HFFc6 (cell line): Measurements from ENCODE around the gene PHACTR3. TPM values are rescaled to one million over a fixed set of nuclear protein-coding genes. Genes with fewer than 3 reads are reported as not detected.

Experiments
- DNase-seq: peaks from one replicate; pipeline ENCODE4 v3.0.0-alpha.2; 2018
- H3K27ac Mint-ChIP-seq: 2 replicates; pipeline ENCODE4 v1.8.0; 2020; ENCODE audit warnings: mild to moderate bottlenecking, mixed read lengths
- H3K27me3 Mint-ChIP-seq: 2 replicates; pipeline ENCODE4 v1.8.0; 2021; ENCODE audit warnings: mild to moderate bottlenecking, moderate library complexity, mixed read lengths; ENCODE audit not compliant: insufficient read depth
- H3K36me3 Mint-ChIP-seq: 2 replicates; pipeline ENCODE4 v1.8.0; 2021; ENCODE audit warnings: low read depth, mixed read lengths
- H3K4me1 Mint-ChIP-seq: 2 replicates; pipeline ENCODE4 v1.8.0; 2020; ENCODE audit warnings: low read depth, mixed read lengths
- H3K4me3 Mint-ChIP-seq: 2 replicates; pipeline ENCODE4 v1.8.0; 2020; ENCODE audit warnings: mild to moderate bottlenecking, moderate library complexity, mixed read lengths
- H3K9me3 Mint-ChIP-seq: 2 replicates; pipeline ENCODE4 v1.8.0; 2020; ENCODE audit warnings: mild to moderate bottlenecking, mixed read lengths
- total RNA-seq, 6 experiments: library from RNA; stranded (reverse); fragmentation: NEBNext Ultra II Directional; extraction: Animal tissue kit (Norgen Biotek cat#: 25700); gene quantifications; 2 replicates in 1 of 6; 3 replicates in 5 of 6; pipeline ENCODE4 v1.2.3, GENCODE V29; 2021
- TF ChIP-seq, protein P1 (sequence below): fragments of 200-600 bp; sonication (generic); IDR thresholded peaks from 2 replicates; pipeline ENCODE4 v1.5.0; 2021; ENCODE audit warnings: antibody characterized with exemption, mild to moderate bottlenecking

The PHACTR3 gene
- total RNA-seq, 6 experiments from 2014 or later: not detected

DNA sequence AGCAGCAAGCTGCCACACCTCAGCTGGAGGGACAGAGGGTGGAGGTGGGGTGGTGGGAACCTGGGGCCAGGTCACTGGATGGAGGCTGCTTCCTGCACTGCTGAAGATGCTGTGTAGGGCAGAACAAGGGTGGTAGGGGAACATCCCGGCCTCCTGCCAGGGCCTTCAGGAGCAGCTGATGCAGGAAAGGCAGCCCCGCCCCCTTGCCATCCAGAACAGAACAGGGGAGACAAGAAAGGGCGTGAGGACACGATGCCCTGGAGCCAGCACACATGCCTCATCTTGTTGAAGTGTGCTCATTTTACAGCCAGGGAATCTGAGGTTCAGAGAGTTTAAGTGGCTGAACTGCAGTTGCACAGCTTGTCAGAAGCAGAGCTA is 43.1 kb upstream of the PHACTR3 start:
- DNase-seq: no peak
- TF ChIP-seq, protein P1, sequence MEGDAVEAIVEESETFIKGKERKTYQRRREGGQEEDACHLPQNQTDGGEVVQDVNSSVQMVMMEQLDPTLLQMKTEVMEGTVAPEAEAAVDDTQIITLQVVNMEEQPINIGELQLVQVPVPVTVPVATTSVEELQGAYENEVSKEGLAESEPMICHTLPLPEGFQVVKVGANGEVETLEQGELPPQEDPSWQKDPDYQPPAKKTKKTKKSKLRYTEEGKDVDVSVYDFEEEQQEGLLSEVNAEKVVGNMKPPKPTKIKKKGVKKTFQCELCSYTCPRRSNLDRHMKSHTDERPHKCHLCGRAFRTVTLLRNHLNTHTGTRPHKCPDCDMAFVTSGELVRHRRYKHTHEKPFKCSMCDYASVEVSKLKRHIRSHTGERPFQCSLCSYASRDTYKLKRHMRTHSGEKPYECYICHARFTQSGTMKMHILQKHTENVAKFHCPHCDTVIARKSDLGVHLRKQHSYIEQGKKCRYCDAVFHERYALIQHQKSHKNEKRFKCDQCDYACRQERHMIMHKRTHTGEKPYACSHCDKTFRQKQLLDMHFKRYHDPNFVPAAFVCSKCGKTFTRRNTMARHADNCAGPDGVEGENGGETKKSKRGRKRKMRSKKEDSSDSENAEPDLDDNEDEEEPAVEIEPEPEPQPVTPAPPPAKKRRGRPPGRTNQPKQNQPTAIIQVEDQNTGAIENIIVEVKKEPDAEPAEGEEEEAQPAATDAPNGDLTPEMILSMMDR: no peak
- Mint-ChIP-seq H3K4me1 (no peaks in the 10 kb centered on the region), H3K27ac (no peak overlapping the region), H3K27me3 (peaks cover 10% of the 10 kb centered on the region), H3K36me3 (no peaks in the 10 kb centered on the region), H3K4me3 (no peak overlapping the region), H3K9me3 (peaks cover 17% of the 10 kb centered on the region; the same call in 1 of the 2 replicates)

DNA sequence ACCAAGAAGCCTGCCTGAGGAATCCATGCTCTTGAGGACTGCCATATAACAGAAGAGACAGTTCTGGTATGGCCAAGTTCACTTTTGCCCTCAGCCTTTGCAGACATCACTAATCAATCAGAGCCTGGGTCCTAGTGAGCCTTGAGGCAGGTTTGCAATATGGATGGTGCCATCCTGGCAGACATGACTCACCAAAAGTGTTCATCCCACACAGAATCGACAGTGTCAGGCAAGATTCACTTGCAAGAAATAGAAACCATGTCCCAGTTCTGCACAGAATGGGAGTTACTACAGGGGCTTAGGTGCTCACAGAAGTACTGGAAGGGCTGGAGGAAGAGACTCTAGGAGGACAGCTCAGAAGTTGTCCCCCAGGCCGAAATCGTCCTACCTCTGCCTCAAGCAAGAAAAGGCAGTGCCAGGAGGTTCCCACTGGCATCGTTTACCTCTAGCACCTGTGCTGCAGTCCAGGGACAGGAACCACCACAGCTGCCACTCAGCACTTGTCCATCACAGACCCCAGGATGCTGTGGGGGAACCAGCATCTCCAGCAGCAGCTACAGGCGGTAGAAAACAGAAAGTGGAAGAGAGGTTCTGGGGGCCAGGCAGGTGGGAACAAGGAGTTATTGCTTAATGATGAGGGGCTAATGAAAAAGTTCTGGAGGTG is 42.6 kb upstream of the PHACTR3 start:
- no peak overlapping the region for H3K27ac Mint-ChIP-seq
- no peaks in the 10 kb centered on the region for H3K36me3 Mint-ChIP-seq
- TF ChIP-seq, protein P1: no peak
- DNase-seq: no peak
- H3K4me3 Mint-ChIP-seq: no peak overlapping the region
- peaks cover 10% of the 10 kb centered on the region for H3K27me3 Mint-ChIP-seq
- H3K4me1 Mint-ChIP-seq: no peaks in the 10 kb centered on the region
- peaks cover 17% of the 10 kb centered on the region; the same call in 1 of the 2 replicates for H3K9me3 Mint-ChIP-seq

DNA sequence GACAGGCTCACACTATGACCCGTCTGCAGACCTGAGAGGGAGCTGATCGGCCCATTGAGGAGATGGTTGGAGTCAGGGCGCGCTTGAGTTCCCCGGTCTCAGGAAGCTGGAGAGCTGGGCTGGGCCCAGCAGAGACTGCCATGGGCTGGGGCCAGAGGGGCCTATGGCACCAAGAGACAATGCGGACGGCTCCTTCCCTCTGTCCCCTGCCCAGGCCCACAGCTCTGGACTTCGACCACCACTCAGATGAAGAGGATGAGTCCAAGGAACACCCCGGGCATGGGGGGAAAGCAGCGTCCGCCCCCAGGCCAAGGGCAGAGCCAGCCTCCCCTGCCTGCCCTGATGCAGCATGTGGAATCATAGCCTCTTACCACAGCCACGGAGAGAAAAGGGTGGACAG is 40.2 kb upstream of the PHACTR3 start:
- H3K36me3 Mint-ChIP-seq: no peaks in the 10 kb centered on the region

DNA sequence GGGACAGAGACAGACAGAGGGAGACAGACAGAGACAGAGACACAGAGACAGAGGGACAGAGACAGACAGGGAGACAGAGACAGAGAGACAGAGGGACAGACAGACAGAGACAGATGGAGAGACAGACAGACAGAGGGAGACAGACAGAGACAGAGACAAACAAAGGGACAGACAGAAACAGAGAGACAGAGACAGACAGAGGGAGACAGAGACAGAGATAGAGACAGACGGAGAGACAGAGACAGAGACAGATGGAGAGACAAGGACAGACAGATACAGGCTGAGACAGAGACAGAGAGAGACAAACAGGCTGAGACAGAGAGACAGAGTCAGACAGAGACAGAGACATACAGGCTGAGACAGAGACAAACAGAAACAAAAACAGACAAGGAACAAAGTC is 39.4 kb upstream of the PHACTR3 start:
- TF ChIP-seq, protein P1: no peak
- peaks cover 8% of the 10 kb centered on the region for H3K27me3 Mint-ChIP-seq
- no peak overlapping the region for H3K27ac Mint-ChIP-seq
- no peak for DNase-seq
- H3K9me3 Mint-ChIP-seq: no peaks in the 10 kb centered on the region
- no peaks in the 10 kb centered on the region for H3K4me1 Mint-ChIP-seq
- no peaks in the 10 kb centered on the region for H3K36me3 Mint-ChIP-seq
- no peak overlapping the region for H3K4me3 Mint-ChIP-seq

More for the DNA sequence above, 40.2 kb upstream of the PHACTR3 start:
- TF ChIP-seq, protein P1: no peak
- Mint-ChIP-seq H3K27me3 (peaks cover 7% of the 10 kb centered on the region), H3K27ac (no peak overlapping the region), H3K4me1 (no peaks in the 10 kb centered on the region), H3K4me3 (no peak overlapping the region), H3K9me3 (peaks cover 1% of the 10 kb centered on the region; the same call in 1 of the 2 replicates)
- DNase-seq: no peak

DNA sequence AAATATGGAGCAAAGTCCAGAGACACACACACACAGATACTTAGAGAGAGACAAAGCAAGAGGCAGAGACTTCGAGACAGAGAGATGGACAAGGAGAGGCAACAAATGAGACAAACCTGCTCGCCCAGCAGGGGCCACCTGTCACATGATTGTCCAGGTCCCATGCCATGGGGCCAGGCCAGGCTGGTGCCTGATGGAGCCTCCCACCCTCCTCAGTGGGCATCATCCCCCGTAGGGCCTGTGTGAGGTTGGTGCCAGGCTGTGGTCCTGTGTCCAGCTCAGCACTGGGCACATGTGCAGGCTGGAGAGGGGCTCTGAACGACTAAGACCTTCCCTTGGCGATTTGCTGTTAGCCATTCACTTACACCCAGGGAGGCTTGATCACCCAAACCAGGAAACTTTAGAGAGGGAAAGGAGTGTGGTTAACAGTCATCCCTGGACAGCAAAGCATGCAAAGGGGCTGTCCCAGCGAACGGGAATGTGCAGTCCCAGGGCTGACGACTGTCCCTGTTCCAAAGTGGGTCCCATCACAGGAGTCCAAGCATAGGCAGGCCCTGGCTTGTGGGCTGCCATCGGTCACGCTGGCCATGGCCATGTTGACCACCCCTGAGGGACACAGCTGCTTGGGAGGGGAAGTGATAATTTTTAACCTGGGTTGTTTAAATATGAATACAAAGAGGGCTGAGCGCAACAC is 38.4 kb upstream of the PHACTR3 start:
- Mint-ChIP-seq H3K36me3 (no peaks in the 10 kb centered on the region), H3K27ac (no peak overlapping the region), H3K9me3 (no peaks in the 10 kb centered on the region), H3K27me3 (peaks cover 8% of the 10 kb centered on the region), H3K4me3 (no peak overlapping the region), H3K4me1 (no peaks in the 10 kb centered on the region)
- TF ChIP-seq, protein P1: no peak
- DNase-seq: no peak
